Measurements from ENCODE around the gene DOCK4.

The DOCK4 gene

GRCh38 chr7:111752022-111752582, 454.1 kb downstream of the DOCK4 start:
- H3K79me2 ChIP-seq (ENCODE audit: insufficient read depth, low read length), result no peaks in the 10 kb centered on the region
- H3K9me3 ChIP-seq (ENCODE audit: insufficient read depth, low read length), result no peaks in the 10 kb centered on the region
- H3K36me3 ChIP-seq (ENCODE audit: low read length), result no peaks in the 10 kb centered on the region
- no peaks in the 10 kb centered on the region for H4K20me1 ChIP-seq (ENCODE audit: low read depth, low read length)
- no peak overlapping the region for H2AFZ ChIP-seq (ENCODE audit: low read depth, low read length, severe bottlenecking)
- no peak overlapping the region for H3K27ac ChIP-seq (ENCODE audit: low read depth, low read length)
- no peaks in the 10 kb centered on the region for H3K27me3 ChIP-seq (ENCODE audit: low read length)
- H3K4me3 ChIP-seq (ENCODE audit: insufficient read depth, low read length, poor library complexity, severe bottlenecking), result no peak overlapping the region
- H3K9me2 ChIP-seq (replicated peaks; ENCODE audit: insufficient read depth, low read length), result no peaks in the 10 kb centered on the region
- H3K9ac ChIP-seq (ENCODE audit: low read length), result no peak overlapping the region
- TF ChIP-seq EZH2phosphoT487 (conservative IDR thresholded peaks at IDR 0.05; ENCODE audit: low read length) (no peak), CTCF (IDR thresholded peaks at IDR 0.05; ENCODE audit: insufficient read depth, low read length, poor library complexity, severe bottlenecking) (peak; percentile 87)
- no peaks in the 10 kb centered on the region for H3F3A ChIP-seq (ENCODE audit: insufficient read depth)
- H3K4me2 ChIP-seq (ENCODE audit: low read depth, low read length, poor library complexity, severe bottlenecking), result no peak overlapping the region

GRCh38 chr7:111750878-111751277, 455.3 kb downstream of the DOCK4 start:
- Histone ChIP-seq H3K9me2 (replicated peaks; ENCODE audit: insufficient read depth, low read length) (no peaks in the 10 kb centered on the region), H2AFZ (ENCODE audit: low read depth, low read length, severe bottlenecking) (no peak overlapping the region), H3K9ac (ENCODE audit: low read length) (no peak overlapping the region)

GRCh38 chr7:111750228-111750627, 456.0 kb downstream of the DOCK4 start:
- Histone ChIP-seq H3K4me2 (ENCODE audit: low read depth, low read length, poor library complexity, severe bottlenecking) (no peak overlapping the region), H3K9ac (ENCODE audit: low read length) (no peak overlapping the region), H3K79me2 (ENCODE audit: insufficient read depth, low read length) (no peaks in the 10 kb centered on the region), H3K27me3 (ENCODE audit: low read length) (no peaks in the 10 kb centered on the region), H3K27ac (ENCODE audit: low read depth, low read length) (no peak overlapping the region), H2AFZ (ENCODE audit: low read depth, low read length, severe bottlenecking) (no peak overlapping the region), H3K9me3 (ENCODE audit: insufficient read depth, low read length) (no peaks in the 10 kb centered on the region), H3K4me3 (ENCODE audit: insufficient read depth, low read length, poor library complexity, severe bottlenecking) (no peak overlapping the region), H4K20me1 (ENCODE audit: low read depth, low read length) (no peaks in the 10 kb centered on the region), H3K36me3 (ENCODE audit: low read length) (no peaks in the 10 kb centered on the region), H3K9me2 (replicated peaks; ENCODE audit: insufficient read depth, low read length) (no peaks in the 10 kb centered on the region), H3F3A (ENCODE audit: insufficient read depth) (no peaks in the 10 kb centered on the region)
- TF ChIP-seq CTCF (IDR thresholded peaks at IDR 0.05; ENCODE audit: insufficient read depth, low read length, poor library complexity, severe bottlenecking) (no peak), EZH2phosphoT487 (conservative IDR thresholded peaks at IDR 0.05; ENCODE audit: low read length) (no peak)

More at GRCh38 chr7:111750878-111751277, 455.3 kb downstream of the DOCK4 start:
- no peak for TF ChIP-seq EZH2phosphoT487 (conservative IDR thresholded peaks at IDR 0.05; ENCODE audit: low read length)
- TF ChIP-seq CTCF (IDR thresholded peaks at IDR 0.05; ENCODE audit: insufficient read depth, low read length, poor library complexity, severe bottlenecking), result no peak
- no peaks in the 10 kb centered on the region for H3K36me3 ChIP-seq (ENCODE audit: low read length)
- H4K20me1 ChIP-seq (ENCODE audit: low read depth, low read length), result no peaks in the 10 kb centered on the region
- H3K4me2 ChIP-seq (ENCODE audit: low read depth, low read length, poor library complexity, severe bottlenecking), result no peak overlapping the region
- H3F3A ChIP-seq (ENCODE audit: insufficient read depth), result no peaks in the 10 kb centered on the region
- no peaks in the 10 kb centered on the region for H3K9me3 ChIP-seq (ENCODE audit: insufficient read depth, low read length)
- no peaks in the 10 kb centered on the region for H3K27me3 ChIP-seq (ENCODE audit: low read length)
- H3K27ac ChIP-seq (ENCODE audit: low read depth, low read length), result no peak overlapping the region
- no peaks in the 10 kb centered on the region for H3K79me2 ChIP-seq (ENCODE audit: insufficient read depth, low read length)
- no peak overlapping the region for H3K4me3 ChIP-seq (ENCODE audit: insufficient read depth, low read length, poor library complexity, severe bottlenecking)
